OCI-LY7 (cell line): ENCODE measurements around the gene PCBD1. TPM values are rescaled to one million over a fixed set of nuclear protein-coding genes. Genes with fewer than 3 reads are reported as not detected.

Experiments used
- BruUV-seq: library from RNA; stranded (reverse); fragments of 400-500 nt; replicated peaks from 2 replicates; lab custom pipeline; 2021; lab: Mats Ljungman, UMichigan
- CTCF ChIA-PET: fragments of 300-600 bp; sonication (Branson Sonifier 250); formaldehyde crosslinking; loops from one replicate; lab custom pipeline; 2022; ENCODE audit warnings: antibody characterized with exemption; ENCODE audit not compliant: unreplicated experiment; lab: Charles Lee
- POLR2A ChIA-PET: fragments of 300-600 bp; sonication (Branson Sonifier 250); formaldehyde crosslinking; loops from one replicate; lab custom pipeline; 2022; ENCODE audit warnings: antibody characterized with exemption; lab: Charles Lee
- DNase-seq: peaks from one replicate; pipeline ENCODE4 v3.0.0-alpha.2; 2015; ENCODE audit warnings: low spot score
- H2AFZ ChIP-seq: fragments of 200-600 bp; sonication (generic), shearing (Covaris generic); 2 replicates; pipeline ENCODE4 v1.6.1; 2014; ENCODE audit warnings: mild to moderate bottlenecking, antibody characterized with exemption, low read length, moderate library complexity
- H3K27ac ChIP-seq: fragments of 200-600 bp; sonication (generic); 2 replicates; pipeline ENCODE4 v1.5.1; 2014; ENCODE audit warnings: mixed run types, low read depth, mild to moderate bottlenecking, moderate library complexity, low read length, inconsistent platforms; ENCODE audit not compliant: poor library complexity, severe bottlenecking
- H3K36me3 ChIP-seq: fragments of 200-600 bp; sonication (generic); 2 replicates; pipeline ENCODE4 v1.6.1; 2014; ENCODE audit warnings: mild to moderate bottlenecking, antibody characterized with exemption, low read length, moderate library complexity, mixed read lengths; ENCODE audit not compliant: insufficient read depth
- H3K4me1 ChIP-seq: fragments of 200-600 bp; sonication (generic); 2 replicates; pipeline ENCODE4 v1.5.1; 2014; ENCODE audit warnings: mild to moderate bottlenecking, low read length; ENCODE audit not compliant: insufficient read depth, poor library complexity, severe bottlenecking
- H3K4me2 ChIP-seq: fragments of 200-600 bp; sonication (generic); 2 replicates; pipeline ENCODE4 v1.6.1; 2014; ENCODE audit warnings: mild to moderate bottlenecking, low read length
- H3K4me3 ChIP-seq: fragments of 200-600 bp; sonication (generic); 2 replicates; pipeline ENCODE4 v1.5.1; 2014; ENCODE audit warnings: mild to moderate bottlenecking, low read depth, low read length; ENCODE audit not compliant: poor library complexity, severe bottlenecking
- H3K79me2 ChIP-seq: fragments of 200-600 bp; sonication (generic); 2 replicates; pipeline ENCODE4 v1.6.1; 2016; ENCODE audit warnings: low read depth, mild to moderate bottlenecking, low read length, moderate library complexity, mixed read lengths; ENCODE audit not compliant: insufficient read depth
- H3K9me2 ChIP-seq: fragments of 200-600 bp; sonication (generic); 2 replicates; pipeline ENCODE4 v1.6.1; 2016; ENCODE audit warnings: mild to moderate bottlenecking, low read length, mixed read lengths; ENCODE audit not compliant: insufficient read depth
- H3K9me3 ChIP-seq: fragments of 200-600 bp; sonication (generic); 2 replicates; pipeline ENCODE4 v1.6.1; 2014; ENCODE audit warnings: mild to moderate bottlenecking, mixed run types, low read length, mixed read lengths
- H4K20me1 ChIP-seq: fragments of 200-600 bp; sonication (generic); 2 replicates; pipeline ENCODE4 v1.6.1; 2014; ENCODE audit warnings: mild to moderate bottlenecking, antibody characterized with exemption, low read length, moderate library complexity, mixed read lengths; ENCODE audit not compliant: insufficient read depth
- EZH2phosphoT487 ChIP-seq: fragments of 200-600 bp; sonication (generic); IDR thresholded peaks from 2 replicates; pipeline ENCODE4 v1.6.1; 2018; ENCODE audit warnings: low read depth, borderline replicate concordance, mild to moderate bottlenecking, mixed run types, antibody characterized with exemption, low read length, moderate library complexity, mixed read lengths
- intact Hi-C: fragments of 100-400 bp; cut with micrococcal nuclease; formaldehyde crosslinking; loops from one replicate; pipeline ENCODE4 v1.10.0; 2022; ENCODE audit not compliant: unreplicated experiment
- total RNA-seq, 2 experiments: library from RNA; depleted of rRNA in 1 of 2; stranded (reverse); fragments of >200 nt in 1 of 2; shearing (Covaris generic) in 1 of 2; gene quantifications; 2 replicates each; pipeline ENCODE4 v1.2.3, GENCODE V29; 2014 to 2022
- TF ChIP-seq, protein P1 (sequence below): fragments of 200-600 bp; sonication (generic); conservative IDR thresholded peaks from 2 replicates; pipeline ENCODE4 v1.5.1; 2014; ENCODE audit warnings: mild to moderate bottlenecking, antibody characterized with exemption, low read length, moderate library complexity, mixed read lengths

The PCBD1 gene
- total RNA-seq, 2 experiments from 2014 or later: 4.9 to 25.4 TPM

DNA sequence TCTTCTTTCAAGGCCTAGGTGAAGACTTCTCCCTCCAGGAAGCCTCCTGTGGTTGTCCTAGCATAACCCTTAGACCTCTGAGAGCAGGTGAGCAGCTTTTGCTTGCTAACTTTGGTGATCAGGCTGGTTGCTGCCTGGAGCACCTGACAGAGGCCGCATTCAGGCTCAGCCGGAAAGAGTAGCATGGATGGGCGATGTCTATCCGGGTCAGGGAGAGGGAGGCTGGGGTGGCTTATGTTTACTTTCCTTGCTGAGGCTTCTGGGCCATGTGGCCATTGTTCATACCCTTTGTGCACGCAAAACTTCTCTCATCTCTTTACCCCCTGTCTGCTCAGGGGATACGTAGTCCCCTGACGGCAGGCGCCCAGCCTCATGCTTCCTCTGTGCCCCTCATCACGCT is 27.4 kb upstream of the PCBD1 start:
- Histone ChIP-seq H3K27ac (no peak overlapping the region), H3K79me2 (no peaks in the 10 kb centered on the region), H3K36me3 (no peaks in the 10 kb centered on the region), H3K4me2 (no peak overlapping the region), H4K20me1 (no peaks in the 10 kb centered on the region), H3K4me1 (no peaks in the 10 kb centered on the region), H2AFZ (no peak overlapping the region), H3K9me3 (no peaks in the 10 kb centered on the region), H3K9me2 (no peaks in the 10 kb centered on the region), H3K4me3 (no peak overlapping the region)
- no peak for DNase-seq
- TF ChIP-seq EZH2phosphoT487: no peak
- TF ChIP-seq, protein P1, sequence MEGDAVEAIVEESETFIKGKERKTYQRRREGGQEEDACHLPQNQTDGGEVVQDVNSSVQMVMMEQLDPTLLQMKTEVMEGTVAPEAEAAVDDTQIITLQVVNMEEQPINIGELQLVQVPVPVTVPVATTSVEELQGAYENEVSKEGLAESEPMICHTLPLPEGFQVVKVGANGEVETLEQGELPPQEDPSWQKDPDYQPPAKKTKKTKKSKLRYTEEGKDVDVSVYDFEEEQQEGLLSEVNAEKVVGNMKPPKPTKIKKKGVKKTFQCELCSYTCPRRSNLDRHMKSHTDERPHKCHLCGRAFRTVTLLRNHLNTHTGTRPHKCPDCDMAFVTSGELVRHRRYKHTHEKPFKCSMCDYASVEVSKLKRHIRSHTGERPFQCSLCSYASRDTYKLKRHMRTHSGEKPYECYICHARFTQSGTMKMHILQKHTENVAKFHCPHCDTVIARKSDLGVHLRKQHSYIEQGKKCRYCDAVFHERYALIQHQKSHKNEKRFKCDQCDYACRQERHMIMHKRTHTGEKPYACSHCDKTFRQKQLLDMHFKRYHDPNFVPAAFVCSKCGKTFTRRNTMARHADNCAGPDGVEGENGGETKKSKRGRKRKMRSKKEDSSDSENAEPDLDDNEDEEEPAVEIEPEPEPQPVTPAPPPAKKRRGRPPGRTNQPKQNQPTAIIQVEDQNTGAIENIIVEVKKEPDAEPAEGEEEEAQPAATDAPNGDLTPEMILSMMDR: no peak
- ChIA-PET POLR2A (no interaction called here), CTCF (no interaction called here)
- intact Hi-C loops: no loop called here
- BruUV-seq: no TSS peak

DNA sequence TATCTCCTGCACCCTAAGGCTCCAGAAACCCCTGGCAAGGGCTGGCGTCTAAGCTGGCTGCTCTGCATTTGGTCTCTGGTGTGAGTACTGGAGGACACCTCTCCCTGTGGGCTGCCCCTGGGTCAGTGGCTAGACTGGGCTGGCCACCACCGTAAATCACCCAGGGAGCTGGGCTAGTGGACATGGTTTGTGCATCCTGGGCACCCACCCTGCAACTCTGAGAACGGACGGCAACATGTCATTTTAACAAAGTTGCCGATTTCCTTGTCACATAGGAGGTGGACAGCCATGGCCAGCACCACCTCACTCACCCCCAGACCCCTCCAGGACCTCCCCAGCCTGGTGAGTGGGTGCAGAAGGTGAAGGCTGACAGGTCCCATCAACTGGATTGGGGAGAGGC is 26.8 kb upstream of the PCBD1 start:
- H3K9me2 ChIP-seq: no peaks in the 10 kb centered on the region
- BruUV-seq: no TSS peak
- no peak for DNase-seq
- TF ChIP-seq, protein P1: no peak
- TF ChIP-seq EZH2phosphoT487: no peak
- POLR2A ChIA-PET: no interaction called here
- no peaks in the 10 kb centered on the region for H4K20me1 ChIP-seq
- H3K79me2 ChIP-seq: no peaks in the 10 kb centered on the region
- no peak overlapping the region for H3K4me2 ChIP-seq
- H2AFZ ChIP-seq: no peak overlapping the region
- no peak overlapping the region for H3K4me3 ChIP-seq
- H3K9me3 ChIP-seq: no peaks in the 10 kb centered on the region
- no peaks in the 10 kb centered on the region for H3K4me1 ChIP-seq
- intact Hi-C loops: no loop called here
- no peaks in the 10 kb centered on the region for H3K36me3 ChIP-seq
- no peak overlapping the region for H3K27ac ChIP-seq
- CTCF ChIA-PET: no interaction called here

DNA sequence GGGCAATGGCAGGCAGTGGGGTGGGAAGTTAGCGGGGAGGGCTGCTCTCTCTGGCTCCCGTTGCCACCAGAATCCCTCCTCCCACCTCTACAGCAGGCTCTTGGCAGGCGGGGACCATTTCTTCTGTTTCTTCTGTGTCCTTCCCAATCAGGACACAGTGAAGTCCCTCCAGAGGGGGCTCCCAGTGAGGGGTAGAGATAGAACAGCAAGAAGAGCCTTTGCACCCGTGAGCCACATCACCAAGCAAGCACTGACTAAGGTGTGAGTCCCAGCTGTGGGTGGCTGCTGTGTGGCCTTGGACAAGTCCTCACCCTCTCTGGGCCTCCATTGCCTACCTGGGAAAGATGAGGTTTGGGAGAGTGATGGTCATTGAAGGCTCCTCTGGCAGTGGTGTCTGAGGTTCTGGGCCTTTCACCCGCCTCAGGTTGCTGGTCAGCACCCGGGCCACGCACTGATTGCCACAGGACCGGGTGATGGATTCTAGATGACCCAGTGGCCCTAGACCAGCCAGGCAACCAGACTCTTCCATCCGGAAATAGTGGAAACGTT is 26.0 kb upstream of the PCBD1 start:
- no peaks in the 10 kb centered on the region for H3K36me3 ChIP-seq
- ChIA-PET CTCF (no interaction called here), POLR2A (no interaction called here)
- no TSS peak for BruUV-seq
- no peak overlapping the region for H2AFZ ChIP-seq
- intact Hi-C loops: no loop called here
- no peak overlapping the region for H3K27ac ChIP-seq
- H3K4me1 ChIP-seq: no peaks in the 10 kb centered on the region
- no peaks in the 10 kb centered on the region for H3K9me2 ChIP-seq
- H3K4me3 ChIP-seq: no peak overlapping the region
- H3K9me3 ChIP-seq: no peaks in the 10 kb centered on the region
- DNase-seq: no peak
- H3K4me2 ChIP-seq: no peak overlapping the region
- H3K79me2 ChIP-seq: no peaks in the 10 kb centered on the region
- H4K20me1 ChIP-seq: no peaks in the 10 kb centered on the region
- TF ChIP-seq EZH2phosphoT487: no peak
- TF ChIP-seq, protein P1: no peak
